ENCODE results near the gene ECHDC3.
A peak's percentile ranks its signal among the peaks of the same experiment; 100 is the strongest.
"Not testable (repeated sequence)": the region's sequence is repeated elsewhere in the genome, so short reads cannot be mapped to it uniquely, and the experiment has no call there.

ECHDC3 gene, protein sequence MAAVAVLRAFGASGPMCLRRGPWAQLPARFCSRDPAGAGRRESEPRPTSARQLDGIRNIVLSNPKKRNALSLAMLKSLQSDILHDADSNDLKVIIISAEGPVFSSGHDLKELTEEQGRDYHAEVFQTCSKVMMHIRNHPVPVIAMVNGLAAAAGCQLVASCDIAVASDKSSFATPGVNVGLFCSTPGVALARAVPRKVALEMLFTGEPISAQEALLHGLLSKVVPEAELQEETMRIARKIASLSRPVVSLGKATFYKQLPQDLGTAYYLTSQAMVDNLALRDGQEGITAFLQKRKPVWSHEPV
- total RNA-seq = 0.27 to 0.91 (median 0.78) reads per million in 4 donors

DNA sequence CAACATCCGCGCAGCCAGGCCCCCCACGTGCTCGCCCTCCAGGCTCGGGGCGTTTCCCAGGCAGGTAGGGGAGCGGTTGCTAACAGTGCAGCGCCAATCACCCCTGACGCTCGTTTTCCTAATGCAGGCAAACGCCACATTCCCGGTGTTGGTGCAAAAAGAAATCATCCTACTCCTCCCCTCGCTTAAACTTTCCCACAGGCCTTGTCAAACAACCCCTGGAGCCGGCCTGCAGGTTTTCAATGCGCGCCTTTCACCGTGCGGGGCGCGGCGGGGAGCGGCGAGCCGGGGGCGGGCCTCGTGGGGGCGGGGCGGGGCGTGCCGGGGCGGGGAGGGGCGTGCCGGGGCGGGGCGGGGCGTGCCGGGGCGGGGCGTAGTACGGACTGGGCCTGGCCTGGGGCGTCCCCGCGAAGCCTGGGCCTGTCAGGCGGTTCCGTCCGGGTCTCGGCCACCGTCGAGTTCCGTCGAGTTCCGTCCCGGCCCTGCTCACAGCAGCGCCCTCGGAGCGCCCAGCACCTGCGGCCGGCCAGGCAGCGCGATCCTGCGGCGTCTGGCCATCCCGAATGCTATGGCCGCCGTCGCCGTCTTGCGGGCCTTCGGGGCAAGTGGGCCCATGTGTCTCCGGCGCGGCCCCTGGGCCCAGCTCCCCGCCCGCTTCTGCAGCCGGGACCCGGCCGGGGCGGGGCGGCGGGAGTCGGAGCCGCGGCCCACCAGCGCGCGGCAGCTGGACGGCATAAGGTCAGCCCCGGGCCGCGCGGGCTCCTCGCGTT, at the start of gene ECHDC3:
Gene ECHDC3, plus strand, starts transcription at position 374 of the 770 bp plus-strand sequence. Its CDS starts 195 bp downstream, at position 569.
- DNase-seq = peak in 4 of 5 donors; percentile 26 to 38 (median 34)

DNA sequence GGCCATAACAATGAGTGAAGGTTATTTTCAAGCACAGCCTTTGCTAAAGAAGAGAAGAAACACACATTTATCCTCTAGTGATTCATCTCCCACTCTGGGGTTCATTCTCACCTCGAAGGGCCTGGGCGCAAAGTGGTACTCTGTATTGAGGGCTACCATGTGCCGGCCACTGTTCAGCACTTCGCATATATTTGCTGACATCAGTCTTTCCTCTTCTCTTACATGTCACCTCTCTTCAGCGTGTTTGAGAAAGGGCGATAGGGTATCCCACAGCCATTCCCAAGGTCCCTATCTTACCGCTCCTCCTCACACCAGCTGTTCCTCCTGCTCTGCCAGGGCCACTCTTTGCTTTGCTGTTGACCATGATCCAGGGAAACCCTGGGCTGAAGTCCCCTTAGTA, 48.8 kb upstream of the ECHDC3 start:
- DNase-seq = no peak

DNA sequence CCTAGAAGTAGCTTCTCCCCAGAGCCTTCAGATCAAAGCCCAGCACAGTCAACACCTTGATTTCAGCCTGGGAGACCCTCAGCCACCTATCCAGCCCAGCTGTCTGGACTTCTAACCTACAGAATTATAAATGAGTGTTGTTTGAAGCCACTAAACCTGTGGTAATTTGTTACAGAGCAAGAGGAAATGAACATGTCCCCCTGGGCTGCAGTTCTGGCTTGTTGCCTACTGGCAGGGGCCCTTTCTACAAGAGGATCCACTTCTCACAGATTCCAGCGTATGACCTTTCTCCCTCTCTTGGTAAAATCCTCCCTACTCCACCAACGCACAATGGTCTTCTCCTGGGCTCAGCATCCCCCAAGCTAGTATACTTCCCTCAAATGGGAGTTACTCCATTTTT, 46.4 kb upstream of the ECHDC3 start:
- no peak for DNase-seq

DNA sequence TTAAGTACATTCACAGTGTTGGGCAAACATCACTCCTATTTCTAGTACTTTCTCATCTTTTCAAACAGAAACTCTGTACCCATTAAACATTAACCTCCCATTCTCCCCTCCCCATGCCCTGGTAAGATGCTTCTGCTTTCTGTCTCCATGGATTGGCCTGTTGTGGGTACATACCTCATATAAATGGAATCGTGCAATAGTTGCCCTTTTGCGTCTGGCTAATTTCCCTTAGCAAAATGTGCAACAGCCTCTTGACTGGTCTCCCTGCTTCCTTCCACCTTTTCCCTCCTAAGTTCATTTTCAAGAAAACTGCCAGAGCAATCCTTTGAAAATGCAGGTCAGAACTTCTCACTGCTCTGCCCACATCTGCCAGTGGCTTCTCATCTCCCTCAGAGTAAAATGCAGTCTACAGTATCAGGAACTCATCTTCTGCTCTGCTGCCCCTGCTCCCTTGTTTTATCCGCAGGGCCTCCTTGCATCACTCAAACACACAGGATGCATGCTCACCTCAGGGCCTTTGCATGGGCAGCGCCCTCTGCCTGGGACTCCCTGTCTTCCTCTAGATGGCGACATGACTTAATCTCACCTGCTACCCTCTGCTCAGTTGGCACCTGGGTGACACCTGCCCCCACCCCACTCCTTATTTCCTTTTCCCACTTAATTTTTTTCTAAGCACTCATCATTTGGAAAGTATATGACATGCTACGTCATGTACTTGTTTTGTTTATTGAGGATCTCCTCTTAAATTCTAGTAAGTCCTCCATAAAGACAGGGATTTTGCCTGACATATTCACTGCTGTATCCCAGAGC, 44.3 kb upstream of the ECHDC3 start:
- DNase-seq = peak in 1 of 5 donors; percentile 45

DNA sequence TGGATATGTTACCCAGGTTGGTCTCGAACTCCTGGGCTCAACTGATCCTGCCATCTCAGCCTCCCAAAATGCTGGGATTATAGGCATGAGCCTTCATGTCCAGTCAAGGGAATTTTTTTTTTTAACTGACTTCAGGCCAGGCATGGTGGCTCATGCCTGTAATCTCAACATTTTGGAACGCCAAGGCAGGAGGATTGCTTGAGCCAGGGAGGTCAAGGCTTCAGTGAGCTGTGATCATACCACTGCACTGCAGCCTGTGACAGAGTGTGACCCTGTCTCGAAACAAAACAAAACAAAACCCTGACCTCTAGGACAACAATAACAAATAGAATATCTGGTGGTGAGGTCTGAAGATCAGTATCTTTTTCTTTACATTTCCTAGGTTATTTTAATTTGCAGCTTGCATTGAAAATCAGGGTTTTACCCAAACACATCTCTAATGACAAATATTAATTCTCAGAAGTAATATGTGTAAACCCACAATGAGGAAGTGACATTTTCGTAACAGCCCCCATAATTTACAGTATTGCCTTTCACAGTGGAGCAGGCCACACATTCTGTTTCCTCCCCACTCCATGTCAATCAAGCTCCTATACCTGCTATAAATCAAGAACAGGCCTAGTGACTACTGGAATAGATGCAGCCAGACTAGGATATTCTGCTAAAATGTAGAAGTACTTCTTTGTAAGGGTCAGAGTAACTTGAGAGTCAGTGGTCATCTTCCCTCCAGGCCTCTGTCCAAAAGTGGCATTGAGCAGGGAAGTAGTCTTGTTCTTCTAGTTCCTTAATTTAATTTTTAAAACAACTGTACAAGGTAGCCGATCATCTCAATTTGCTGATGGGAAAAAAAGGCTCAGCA, 43.3 kb upstream of the ECHDC3 start:
- DNase-seq = no peak

DNA sequence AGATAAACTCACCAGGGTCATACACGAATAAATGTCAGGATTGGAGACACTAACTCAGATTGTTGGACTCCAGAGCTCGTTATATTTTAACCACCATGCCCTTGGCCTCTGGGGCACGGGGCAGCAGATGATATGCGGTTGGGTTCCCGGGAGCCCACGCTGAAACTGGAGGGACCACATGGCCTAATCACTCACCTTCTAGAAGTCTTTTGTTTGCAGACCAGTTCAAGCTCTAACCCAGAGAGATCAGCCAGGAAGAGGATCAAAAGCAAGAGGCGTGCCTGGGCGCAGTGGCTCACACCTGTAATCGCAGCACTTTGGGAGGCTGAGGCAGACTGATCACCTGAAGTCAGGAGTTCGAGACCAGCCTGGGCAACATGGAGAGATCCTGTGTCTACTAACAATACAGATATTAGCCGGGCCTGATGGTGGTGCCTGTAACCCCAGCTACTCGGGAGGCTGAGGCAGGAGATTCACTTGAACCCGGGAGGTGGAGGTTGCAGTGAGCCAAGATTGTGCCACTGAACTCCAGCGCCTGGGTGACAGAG, 42.6 kb upstream of the ECHDC3 start:
- no peak for DNase-seq

DNA sequence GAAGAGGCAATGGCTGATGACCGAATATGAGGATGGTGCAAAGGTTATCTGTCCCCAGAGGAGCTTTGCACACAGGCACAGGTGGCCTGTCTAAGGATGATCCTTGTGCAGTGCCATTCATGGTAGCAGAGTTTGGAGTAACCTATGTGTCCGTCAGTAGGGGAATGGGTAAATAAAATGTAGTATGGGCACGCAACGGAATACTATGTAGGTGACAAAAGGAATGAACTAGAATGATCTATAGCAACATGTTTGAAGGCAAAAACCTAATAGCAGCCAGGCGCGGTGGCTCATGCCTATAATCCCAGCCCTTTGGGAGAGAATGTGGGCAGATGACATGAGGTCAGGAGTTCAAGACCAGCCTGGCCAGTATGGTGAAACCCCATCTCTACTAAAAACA, 41.6 kb upstream of the ECHDC3 start:
- DNase-seq = no peak

DNA sequence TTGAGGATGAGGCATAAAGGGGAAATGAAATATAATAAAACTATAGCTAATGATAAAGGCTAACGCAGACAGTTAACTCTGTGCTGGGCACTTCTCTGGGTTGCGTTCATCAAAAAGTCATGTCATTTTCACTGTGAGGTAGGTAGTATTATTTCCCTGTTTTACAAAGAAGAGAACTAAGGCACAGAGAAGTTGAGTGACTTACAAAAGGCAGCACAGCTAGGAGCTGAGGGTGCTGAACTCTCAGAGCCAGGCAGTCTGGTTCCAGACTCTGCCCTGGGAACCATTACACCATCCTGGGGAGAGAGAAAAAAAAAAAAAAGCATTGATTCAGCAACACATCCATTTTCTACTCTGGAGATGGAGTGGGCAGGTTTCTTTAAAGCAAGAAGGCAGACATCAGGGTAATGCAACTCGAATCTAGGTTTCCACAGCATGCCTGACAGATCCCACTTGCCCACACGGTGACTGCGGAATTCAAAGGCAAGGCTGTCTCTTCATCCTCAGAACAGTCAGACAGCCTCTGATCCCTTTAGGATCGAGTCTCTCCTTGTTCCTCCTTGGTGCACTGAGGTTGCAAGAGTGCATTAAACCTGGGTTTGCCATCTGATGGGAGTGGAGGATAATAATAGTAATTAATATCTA, 40.6 kb upstream of the ECHDC3 start:
- no peak for DNase-seq

DNA sequence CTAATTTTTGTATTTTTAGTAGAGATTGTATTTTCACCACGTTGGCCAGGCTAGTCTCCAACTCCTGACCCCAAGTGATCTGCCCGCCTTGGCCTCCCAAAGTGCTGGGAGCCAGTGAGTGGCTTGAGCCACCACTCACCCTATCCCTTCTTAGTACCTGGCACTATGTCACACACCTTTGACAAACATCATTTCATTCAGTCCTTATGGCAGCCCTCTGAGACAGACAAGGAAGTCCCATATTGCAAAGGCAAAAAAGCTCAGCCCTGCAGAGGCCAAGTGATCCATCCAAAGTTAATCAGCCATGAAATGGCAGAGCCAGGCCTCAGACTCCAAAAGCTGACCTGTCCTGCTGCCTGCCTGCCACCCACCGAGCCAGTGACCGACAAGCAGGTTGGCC, 39.9 kb upstream of the ECHDC3 start:
- DNase-seq = no peak

DNA sequence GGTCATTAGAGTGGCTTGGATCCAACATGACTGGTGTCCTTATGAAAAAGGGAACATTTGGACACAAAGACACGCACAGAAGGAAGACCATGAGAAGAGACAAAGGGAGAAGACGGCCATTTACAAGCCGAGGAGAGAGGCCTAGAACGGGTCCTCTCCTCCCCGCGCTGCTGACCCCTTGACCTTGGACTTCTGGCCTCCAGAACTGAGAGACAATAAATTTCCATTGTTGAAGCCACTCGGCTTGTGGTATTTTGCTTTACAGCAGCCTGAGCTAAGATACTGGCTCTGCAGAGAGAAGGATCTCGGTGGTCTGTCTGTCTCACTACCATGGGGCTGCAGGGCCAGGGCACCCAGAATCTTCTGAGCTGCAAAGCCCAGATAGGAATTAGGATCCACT, 38.1 kb upstream of the ECHDC3 start:
- DNase-seq = no peak

DNA sequence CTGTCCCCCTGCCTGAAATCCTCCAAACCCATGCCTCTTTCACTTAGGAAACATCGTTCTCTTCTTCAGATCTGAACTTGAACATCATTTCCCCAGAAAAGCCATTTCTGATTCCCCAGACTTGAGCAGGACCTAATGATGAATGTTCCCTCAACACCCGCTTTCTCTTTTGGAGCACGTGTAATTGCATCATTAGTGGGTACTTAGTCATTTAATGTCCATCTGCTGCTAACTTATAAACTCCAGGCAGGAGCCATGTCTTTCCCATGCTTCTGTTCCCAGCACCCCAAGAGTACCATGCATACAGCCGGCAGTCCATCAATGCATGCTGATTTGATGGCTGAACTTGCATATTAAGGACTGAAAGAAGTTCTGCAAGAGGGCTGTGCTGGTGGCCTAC, 36.5 kb upstream of the ECHDC3 start:
- DNase-seq = no peak

DNA sequence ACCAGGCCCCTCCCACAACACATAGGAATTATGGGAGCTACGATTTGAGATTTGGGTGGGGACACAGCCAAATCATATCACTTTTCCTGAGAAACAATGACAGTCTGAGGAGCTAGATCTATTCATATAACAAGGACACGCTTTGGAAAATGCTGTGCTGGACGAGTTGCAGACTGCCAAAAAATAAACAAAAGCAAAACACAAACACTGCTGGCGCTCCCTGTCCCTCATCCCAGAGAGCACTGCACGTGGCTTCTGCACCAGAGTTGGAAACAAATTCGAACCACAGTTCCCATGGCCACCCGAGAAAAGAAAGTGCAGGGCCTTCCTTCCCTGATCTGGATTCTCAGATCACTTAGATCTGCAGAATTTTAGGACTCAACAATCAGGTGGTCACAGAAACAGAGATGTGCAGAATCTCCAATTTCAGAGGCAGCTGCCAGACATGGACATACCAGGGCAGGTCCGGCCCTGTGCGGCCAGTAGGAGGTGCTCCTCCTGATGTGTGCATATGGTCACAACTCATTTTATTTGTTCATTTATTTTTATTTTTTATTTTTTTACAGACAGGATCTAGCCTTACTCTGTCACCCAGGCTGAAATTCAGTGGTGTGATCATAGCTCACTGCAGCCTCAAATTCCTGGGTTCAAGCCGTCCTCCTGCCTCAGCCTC, 35.2 kb upstream of the ECHDC3 start:
- no peak for DNase-seq

DNA sequence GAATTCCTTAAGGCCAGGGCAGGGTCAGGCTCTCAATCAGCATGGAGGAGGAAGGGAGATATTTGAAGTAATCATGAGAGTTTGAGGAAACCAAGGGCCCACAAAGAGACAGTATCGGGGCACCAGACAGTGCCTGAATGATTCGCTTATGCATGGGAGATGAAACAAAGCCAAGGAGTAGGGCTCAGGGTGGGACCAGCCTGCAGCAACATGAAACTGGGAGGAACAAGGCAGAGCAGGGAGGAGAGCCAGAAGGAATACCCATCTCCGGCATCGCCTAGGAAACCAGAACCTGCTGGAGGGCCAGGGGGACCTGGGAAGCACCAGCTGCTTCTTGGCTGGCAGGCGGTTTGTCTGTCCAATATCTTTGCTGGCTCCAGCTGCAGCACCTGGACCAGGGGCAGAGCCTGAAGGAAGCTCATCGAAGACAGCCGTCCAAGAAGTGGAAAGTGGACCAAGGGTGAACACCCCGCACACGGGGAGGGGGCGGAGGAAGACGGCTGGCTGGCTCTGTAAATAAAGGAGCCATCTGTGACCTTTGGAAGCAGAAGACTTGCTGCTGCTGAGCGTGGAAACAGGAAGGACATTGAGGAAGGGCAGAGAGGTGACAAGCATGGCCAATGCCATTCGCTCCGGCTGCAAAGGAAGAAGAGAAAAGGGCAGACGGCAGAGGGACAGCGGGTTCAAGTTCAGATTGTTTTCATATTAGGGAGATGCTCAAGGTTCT, 34.4 kb upstream of the ECHDC3 start:
- DNase-seq = no peak

DNA sequence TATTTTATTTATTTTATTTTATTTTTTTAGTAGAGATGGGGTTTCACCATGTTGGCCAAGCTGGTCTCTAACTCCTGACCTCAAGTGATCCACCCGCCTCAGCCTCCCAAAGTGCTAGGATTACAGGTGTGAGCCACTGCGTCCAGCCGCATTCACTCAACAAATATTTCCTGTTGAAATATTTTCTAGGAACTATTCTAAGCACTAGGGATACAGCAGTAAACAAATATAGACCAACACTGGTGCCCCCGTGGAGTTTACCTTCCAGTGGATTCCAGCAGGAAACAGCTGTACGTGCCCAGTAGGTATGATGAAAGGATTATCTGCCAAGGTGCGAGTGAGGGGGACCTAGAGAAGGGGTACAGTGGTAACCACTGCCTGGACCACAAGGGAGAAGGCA, 33.4 kb upstream of the ECHDC3 start:
- DNase-seq = not testable (repeated sequence)

DNA sequence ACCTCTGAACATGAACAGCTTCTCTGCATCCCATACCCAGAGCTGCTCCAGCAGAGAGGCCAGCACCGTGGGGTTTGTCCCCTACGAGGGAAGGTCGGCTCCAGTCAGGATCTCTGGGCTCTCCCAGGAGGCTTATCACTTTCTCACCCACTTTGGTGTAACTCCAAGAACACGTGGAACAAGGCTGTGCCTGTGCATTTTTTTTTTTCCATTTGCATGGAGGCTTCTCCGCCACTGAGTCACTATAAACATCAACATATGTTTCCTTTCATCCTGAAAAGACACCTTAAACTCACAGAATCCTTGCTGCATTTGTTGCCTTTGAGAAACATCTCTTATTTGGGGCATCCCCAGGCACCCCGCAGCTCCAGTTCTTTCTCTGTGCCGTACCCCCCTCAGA, 29.4 kb upstream of the ECHDC3 start:
- no peak for DNase-seq

DNA sequence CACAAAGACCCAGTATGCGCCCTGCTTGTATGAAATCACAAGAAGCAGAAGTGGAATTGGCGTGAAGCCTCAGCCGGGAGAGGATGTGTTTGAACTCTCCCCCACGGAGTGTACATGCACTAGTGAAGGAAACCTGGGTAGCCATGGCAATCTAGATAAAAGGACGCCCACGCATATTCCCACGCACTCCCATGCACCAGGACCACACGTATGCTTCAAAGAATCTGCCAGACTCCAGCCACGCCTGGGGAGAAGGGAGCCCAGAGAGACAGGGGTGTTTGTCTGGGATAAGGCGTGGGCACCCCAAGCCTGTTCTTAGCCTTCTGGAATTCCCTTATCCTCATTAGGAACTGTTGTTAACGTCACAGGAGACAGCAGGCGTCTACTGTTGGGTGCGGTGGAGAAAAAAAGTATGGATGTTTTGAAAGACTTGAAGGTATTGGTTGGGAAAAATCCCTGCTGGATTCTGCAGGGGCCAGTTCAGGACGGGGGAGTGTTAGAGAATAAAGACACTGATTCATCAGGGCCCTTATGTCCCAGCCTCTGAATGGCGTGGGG, 28.9 kb upstream of the ECHDC3 start:
- DNase-seq = no peak

DNA sequence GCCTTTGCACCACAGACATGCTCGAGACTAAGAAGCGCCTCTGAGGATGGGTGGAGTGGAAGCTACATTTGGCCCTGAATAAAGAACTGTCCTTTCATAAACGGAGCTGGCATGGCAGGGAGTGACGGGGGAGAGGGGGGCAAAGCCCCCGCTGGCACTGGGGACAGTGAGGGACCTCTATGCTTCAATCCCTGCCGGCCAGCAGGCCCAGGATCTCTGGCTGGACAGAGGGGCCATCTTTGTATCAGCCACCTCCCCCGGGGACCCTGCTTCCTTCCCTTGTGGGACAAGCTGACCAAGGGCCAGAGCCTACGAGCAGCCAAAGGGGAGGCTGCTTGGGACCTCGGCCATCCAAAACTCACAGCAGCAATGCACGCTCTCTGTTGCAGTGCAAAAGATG, 28.2 kb upstream of the ECHDC3 start:
- no peak for DNase-seq

DNA sequence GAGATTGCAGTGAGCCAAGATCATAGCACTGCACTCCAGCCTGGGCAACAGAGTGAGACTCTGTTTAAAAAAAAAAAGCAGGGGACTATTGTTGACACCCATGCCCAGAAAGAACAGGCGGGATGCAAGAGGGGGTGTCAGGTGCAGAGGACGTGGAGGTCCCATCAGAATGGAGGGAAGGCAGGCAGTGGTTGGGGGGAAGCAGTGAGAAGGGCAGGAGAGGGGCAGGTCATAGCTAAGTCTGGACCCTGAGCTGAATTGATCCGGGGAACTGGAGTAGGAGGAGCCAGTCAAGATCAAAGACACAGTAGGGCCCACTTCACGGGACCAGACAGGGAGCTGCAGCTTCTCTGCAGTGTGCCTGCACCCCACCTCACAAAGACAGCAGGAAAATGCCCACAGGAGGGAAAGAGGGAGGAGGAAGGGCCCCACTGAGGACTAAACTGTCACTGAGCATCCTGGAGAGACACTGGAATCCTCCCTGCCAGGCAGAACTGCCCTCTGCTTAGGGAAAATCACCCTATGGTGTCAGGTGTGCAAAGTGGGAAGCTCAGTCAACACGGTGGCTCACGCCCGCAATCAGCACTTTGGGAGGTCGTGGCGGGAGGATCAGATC, 27.3 kb upstream of the ECHDC3 start:
- DNase-seq = no peak

DNA sequence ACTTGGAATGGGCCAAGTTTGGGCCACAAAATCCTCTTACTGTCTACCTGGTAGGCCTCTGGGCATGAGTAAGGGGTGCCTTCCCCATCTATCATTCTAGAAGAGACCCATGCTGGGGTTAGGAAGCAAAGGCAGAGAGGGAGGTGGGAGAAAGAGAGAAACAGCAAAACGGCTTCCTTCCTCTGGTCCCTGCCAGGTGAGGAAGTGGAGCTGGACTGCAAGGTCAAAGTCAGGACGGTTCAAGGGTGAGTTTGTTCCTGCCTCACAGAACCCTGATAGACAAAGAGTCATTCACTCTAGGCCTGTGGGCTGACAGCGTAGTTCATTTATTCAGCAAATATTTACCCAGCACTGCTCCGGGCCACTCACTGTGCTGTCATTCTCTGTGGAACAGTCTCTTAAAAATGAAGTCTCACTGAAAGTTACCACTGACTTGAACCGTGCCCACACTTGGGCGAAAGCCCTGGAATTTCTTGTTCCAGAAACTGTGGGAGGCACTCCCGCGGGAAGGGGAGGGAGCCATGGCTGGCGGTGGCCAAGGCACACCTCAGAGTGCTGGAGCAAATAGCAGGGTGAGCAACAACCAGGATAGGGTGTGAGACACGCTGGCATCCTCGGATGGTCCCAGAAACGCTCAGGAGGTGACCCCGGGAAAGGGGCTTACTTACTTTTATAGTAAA, 26.2 kb upstream of the ECHDC3 start:
- DNase-seq = no peak

Data from T-helper 1 cell (primary cell).